Prostate gland (tissue), 2 donors: ENCODE data around the gene GIPC1. TPM values are rescaled to one million over a fixed set of nuclear protein-coding genes. Genes with fewer than 3 reads are reported as not detected.

ENCODE experiments used
- DNase-seq: peaks from one replicate; pipeline ENCODE4 v3.0.0-alpha.2; 2019; ENCODE audit warnings: low spot score
- H3K27ac ChIP-seq, 2 donors: fragments of 200-600 bp; sonication (generic); 2 replicates each; pipeline ENCODE4 v1.5.1; 2017 to 2019
- H3K27me3 ChIP-seq: fragments of 200-600 bp; sonication (generic); replicated peaks from 2 replicates; pipeline ENCODE4 v1.5.1; 2019; ENCODE audit not compliant: insufficient read depth
- H3K36me3 ChIP-seq, 2 donors: fragments of 200-600 bp; sonication (generic); 1 replicate in 1 of 2; 2 replicates in 1 of 2; pipeline versions ENCODE4 v1.5.1 to v1.8.1; 2017 to 2019
- H3K4me1 ChIP-seq: fragments of 200-600 bp; sonication (generic); replicated peaks from 2 replicates; pipeline ENCODE4 v1.5.1; 2019
- H3K4me3 ChIP-seq, 2 donors: fragments of 200-600 bp; sonication (generic); 2 replicates each; pipeline ENCODE4 v1.5.1; 2017 to 2019
- H3K9me3 ChIP-seq: fragments of 200-600 bp; sonication (generic); 2 replicates; pipeline ENCODE4 v1.5.1; 2017
- CTCF ChIP-seq, 4 experiments: fragments of 200-600 bp in 2 of 4; fragments of 450-650 bp in 2 of 4; sonication (generic) in 2 of 4; IDR thresholded peaks; 1 replicate in 3 of 4; 2 replicates in 1 of 4; pipeline ENCODE4 v1.5.1; 2016 to 2019; ENCODE audit warnings: antibody characterized with exemption in 4 of 4, mild to moderate bottlenecking in 2 of 4, moderate library complexity in 2 of 4
- POLR2A ChIP-seq: fragments of 450-650 bp; IDR thresholded peaks from one replicate; pipeline ENCODE4 v1.6.1; 2016; ENCODE audit warnings: antibody characterized with exemption, mild to moderate bottlenecking
- POLR2AphosphoS5 ChIP-seq: sonication (generic); formaldehyde crosslinking; IDR thresholded peaks from one replicate; pipeline ENCODE4 v1.6.1; 2017; ENCODE audit warnings: antibody characterized with exemption
- WGBS: methylation state at CpG from one replicate; pipeline ENCODE4 v1.1.5; 2018; 5-methylcytosine and 5-hydroxymethylcytosine counted together
- intact Hi-C: fragments of 100-400 bp; cut with DNase I; formaldehyde crosslinking; loops from one replicate; pipeline ENCODE4 v1.14.2; 2022
- total RNA-seq, 2 donors: library from RNA; depleted of rRNA; stranded (reverse); fragments of >200 nt; gene quantifications; one replicate each; pipeline ENCODE4 v1.1.0, GENCODE V29; 2016

GIPC1 gene
- total RNA-seq, 2 donors from 2014 or later, result 71.8 to 101 TPM

GRCh38 chr19:14450876-14451275 is 45.1 kb downstream of the GIPC1 start:
- Histone ChIP-seq H3K27me3 (no peaks in the 10 kb centered on the region), H3K9me3 (no peaks in the 10 kb centered on the region), H3K4me1 (no peaks in the 10 kb centered on the region), H3K4me3 (no peak overlapping the region), H3K27ac (no peak overlapping the region), H3K36me3 (peaks cover 6 to 29% of the 10 kb centered on the region in 2 donors)
- WGBS, result 97% methylated on average over 19 of the region's 19 CpGs
- no peak for TF ChIP-seq POLR2AphosphoS5
- no peak for TF ChIP-seq CTCF (IDR thresholded peaks at IDR 0.05)
- no peak for TF ChIP-seq POLR2A
- DNase-seq, result no peak
- intact Hi-C loops, result no loop called here

DNA sequence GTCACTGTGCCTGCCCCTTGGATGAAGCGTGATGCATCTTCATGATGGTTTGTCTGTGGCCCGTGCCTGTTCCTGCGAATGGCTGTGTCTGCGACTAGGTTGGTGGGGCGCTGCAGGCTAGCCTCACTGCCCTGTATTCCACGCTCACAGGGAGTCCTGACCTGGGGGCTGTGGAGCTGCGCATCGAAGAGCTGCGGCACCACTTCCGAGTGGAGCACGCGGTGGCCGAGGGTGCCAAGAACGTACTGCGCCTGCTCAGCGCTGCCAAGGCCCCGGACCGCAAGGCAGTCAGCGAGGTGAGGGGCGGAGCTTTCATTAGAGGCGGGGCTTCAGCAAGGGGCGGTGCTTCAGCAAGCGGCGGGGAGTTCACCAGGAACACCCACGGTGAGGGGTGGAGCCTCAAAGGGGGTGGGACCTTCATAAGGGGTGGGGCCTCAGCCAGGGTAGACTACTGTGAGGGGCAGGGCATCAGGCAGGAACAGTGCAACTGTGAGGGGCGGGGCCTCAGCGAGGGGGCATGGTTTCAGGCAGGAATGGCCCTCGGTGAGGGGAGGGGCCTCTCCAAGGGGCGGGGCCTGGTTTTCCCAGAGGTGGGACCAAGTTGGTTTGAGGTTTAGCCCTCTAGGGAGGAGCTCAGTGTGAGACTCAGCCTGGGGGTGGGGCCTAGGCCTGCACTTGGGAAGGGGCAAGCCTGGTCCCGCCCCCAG is 45.6 kb downstream of the GIPC1 start:
- no peak for TF ChIP-seq POLR2A
- no peak for TF ChIP-seq CTCF (IDR thresholded peaks at IDR 0.05)
- no peak for TF ChIP-seq POLR2AphosphoS5
- no peaks in the 10 kb centered on the region for H3K27me3 ChIP-seq
- no peak overlapping the region for H3K4me3 ChIP-seq
- no peak for DNase-seq
- no peaks in the 10 kb centered on the region for H3K4me1 ChIP-seq
- intact Hi-C loops, result no loop called here
- H3K36me3 ChIP-seq, result peaks cover 6 to 29% of the 10 kb centered on the region in 2 donors
- no peak overlapping the region for H3K27ac ChIP-seq
- WGBS, result 86% methylated on average over 30 of the region's 30 CpGs
- H3K9me3 ChIP-seq, result no peaks in the 10 kb centered on the region

- intact Hi-C loops, result no loop called here
- Histone ChIP-seq H3K4me1 (no peaks in the 10 kb centered on the region), H3K27me3 (no peaks in the 10 kb centered on the region), H3K4me3 (no peak overlapping the region), H3K27ac (no peak overlapping the region), H3K36me3 (peaks cover 6 to 29% of the 10 kb centered on the region in 2 donors), H3K9me3 (no peaks in the 10 kb centered on the region)
- TF ChIP-seq POLR2AphosphoS5, result no peak
- TF ChIP-seq CTCF (IDR thresholded peaks at IDR 0.05), result no peak
- no peak for TF ChIP-seq POLR2A
- 98% methylated on average over 6 of the region's 6 CpGs for WGBS
- DNase-seq, result no peak
Measured at GRCh38 chr19:14449321-14449720, 46.6 kb downstream of the GIPC1 start.

DNA sequence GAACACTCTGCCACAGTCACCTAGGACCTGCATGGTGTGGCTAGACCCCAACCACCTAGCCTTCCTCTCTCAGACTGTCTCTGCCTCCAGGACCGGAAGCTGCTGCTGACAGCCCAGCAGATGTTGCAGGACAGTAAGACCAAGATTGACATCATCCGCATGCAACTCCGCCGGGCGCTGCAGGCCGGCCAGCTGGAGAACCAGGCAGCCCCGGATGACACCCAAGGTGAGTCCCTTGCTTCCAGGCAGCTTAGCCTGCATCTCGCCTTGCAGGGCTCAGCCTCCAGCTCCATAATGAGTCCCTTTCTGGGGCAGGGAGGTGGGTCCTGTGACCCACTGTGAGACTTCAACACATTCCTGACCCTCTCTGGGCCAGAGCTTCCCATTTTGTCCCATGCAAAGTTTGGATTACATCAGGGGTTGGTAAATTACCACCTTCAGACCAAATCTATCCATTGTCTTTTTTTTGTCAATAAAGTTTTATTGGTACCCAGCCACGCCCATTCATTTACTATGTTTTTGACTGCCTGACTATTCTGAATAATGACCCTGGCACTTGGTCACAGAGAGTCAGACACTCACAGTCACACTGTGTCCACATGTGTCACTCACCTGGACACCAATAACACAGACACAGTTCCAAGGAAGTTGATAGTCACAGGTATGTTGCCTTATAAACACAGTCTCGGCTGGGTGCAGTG is 49.4 kb downstream of the GIPC1 start:
- 90% methylated on average over 10 of the region's 10 CpGs for WGBS
- Histone ChIP-seq H3K9me3 (no peaks in the 10 kb centered on the region), H3K36me3 (peaks cover 22 to 46% of the 10 kb centered on the region in 2 donors), H3K4me3 (no peak overlapping the region), H3K27me3 (no peaks in the 10 kb centered on the region), H3K27ac (no peak overlapping the region), H3K4me1 (no peaks in the 10 kb centered on the region)
- intact Hi-C loops, result no loop called here
- DNase-seq, result no peak
- TF ChIP-seq CTCF (IDR thresholded peaks at IDR 0.05) (no peak), POLR2AphosphoS5 (no peak), POLR2A (no peak)
